HG03442 (cell line): Measurements from ENCODE around the gene JOSD1.

ENCODE experiments used
- ATAC-seq: cut with Tn5 transposase; IDR thresholded peaks from one replicate; pipeline ENCODE4 v1.9.1; 2021; ENCODE audit warnings: mild to moderate bottlenecking, moderate library complexity; ENCODE audit not compliant: unreplicated experiment

JOSD1 gene

DNA sequence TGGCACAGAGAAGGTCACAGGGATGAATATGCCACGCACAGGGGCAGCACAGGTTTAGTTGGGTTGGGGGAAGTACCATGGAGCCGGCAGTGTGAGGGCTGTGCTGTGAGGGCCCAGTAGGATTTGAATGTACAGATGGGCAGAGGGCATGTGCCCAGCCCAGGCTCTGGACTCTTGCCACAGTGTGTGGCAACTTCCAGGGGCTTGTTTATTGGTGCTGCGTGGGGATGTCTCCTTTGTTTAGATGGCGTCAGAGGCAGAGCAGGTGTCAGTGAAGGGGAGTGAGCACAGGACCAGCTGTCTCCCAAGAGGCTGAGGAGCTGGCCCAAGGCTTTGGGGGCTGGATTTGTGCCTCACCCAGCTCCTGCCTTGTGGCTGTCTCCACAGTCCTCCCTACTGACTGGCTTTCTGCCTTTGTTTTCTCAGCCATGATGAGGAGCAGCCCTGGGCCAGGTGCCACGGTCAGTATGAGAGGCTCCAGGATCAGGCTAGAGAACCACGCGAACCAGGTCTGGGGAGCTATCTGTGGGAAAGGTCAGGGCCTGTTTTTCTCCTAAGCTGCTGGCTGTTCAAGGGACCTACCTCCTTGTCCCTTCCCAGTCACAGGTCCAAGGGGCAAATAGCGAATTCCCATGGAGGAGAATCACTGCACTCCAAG, 33.1 kb upstream of the JOSD1 start:
- no peak for ATAC-seq

DNA sequence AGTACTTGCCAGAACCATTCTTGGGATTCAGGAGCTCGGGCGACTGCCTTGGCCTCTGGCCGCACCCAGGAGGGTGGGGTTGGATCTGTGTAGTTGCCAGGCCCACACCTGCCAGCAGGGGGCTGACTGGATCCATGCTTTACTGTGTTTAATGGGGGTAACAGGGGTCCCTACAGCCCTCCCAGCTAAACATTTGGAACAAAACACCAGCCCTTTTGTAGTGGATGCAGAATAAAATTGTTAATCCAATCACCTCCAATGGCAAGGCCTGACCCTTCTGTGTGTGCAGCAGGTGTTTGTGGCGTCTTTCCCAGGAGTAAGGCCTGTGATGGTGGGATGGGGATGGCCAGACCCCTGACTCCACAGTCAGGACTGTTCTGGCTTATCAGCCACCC, 32.6 kb upstream of the JOSD1 start:
- no peak for ATAC-seq

DNA sequence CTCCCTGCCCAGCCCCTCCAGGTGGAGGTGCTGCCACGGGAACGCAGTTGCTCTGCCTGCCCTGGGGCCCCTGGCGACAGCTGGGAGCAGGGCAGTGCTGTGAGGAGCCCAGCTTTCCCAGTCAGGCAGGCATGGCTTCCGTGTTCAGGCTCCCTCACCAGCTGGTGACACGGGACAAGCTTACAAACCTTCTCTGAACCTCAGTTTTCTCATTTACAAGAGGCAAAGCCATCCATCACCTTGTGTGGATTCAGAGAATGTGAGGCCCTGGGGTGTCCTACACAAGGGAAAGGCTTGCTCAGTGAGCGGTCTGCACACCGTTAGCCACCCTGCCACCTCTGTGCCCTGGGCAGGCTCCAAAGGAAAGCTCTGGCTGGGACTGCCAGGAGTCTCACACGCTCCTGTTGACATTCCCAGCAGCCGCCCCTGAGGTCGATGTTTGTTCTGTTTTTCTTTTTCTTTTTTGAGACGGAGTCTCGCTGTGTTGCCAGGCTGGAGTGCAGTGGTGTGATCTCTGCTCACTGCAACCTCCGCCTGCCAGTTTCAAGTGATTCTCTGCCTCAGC, 31.6 kb upstream of the JOSD1 start:
- no peak for ATAC-seq

DNA sequence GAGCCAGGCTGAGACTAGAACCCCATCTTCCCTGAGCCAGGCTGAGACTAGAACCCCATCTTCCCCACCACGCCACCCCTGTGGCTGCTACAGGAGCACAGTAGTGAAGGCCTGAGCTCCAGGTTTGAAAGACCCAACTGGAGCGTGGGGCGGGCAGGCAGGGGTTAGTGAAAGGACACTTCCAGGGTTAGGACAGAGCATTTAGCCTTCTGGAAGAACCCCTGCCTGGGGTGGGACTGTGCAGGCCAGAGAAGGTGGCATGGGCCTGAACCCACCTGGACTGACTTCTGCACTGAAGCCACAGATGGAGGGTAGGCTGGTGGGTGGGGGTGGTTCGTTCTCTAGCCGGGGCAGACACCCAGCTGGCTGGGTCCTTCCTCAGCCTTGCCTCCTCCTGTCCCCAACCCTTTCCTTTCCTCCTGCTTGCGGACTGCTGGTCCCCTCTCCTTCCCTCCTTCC, 31.0 kb upstream of the JOSD1 start:
- ATAC-seq, result no peak

DNA sequence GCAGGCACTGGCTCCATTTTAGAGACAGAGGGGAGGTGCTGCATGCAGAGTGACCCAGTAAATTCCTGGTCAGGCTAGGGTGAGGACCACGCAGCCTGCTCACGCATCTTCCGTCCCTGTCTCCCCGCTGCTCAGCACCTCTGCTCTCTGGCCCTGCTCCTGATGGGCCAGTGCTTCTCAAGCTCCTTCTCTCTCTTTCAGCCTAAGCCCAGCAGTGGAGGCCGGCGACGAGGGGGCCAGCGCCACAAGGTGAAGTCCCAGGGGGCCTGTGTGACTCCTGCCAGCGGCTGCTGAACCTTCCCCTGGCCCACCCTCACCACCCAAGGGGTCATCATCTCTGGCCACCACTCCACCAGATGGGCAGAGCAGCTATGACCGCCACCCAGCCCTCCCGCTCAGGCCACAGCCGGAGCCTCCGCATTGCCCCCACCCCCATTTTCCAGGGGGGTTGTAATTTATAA, 29.7 kb upstream of the JOSD1 start:
- no peak for ATAC-seq

DNA sequence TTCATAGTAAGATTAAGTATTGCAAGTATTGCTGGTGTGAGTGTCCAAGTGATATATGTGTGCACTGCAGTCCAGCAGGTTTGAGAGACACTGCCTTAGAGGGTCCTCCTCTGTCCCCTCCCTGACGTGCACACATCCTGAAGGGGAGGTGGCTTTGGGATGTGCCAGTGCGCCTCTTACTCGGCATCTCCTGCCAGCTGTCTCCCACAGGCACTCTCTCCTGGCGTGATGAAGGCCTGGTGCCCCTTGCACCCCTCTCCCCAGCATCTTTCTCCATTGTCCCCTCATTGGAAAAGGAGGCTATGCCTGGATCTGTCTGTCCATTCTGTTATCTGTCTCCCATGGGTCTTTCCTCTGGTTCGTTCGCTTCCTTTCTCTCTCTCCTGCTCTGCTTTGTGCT, 29.2 kb upstream of the JOSD1 start:
- no peak for ATAC-seq

DNA sequence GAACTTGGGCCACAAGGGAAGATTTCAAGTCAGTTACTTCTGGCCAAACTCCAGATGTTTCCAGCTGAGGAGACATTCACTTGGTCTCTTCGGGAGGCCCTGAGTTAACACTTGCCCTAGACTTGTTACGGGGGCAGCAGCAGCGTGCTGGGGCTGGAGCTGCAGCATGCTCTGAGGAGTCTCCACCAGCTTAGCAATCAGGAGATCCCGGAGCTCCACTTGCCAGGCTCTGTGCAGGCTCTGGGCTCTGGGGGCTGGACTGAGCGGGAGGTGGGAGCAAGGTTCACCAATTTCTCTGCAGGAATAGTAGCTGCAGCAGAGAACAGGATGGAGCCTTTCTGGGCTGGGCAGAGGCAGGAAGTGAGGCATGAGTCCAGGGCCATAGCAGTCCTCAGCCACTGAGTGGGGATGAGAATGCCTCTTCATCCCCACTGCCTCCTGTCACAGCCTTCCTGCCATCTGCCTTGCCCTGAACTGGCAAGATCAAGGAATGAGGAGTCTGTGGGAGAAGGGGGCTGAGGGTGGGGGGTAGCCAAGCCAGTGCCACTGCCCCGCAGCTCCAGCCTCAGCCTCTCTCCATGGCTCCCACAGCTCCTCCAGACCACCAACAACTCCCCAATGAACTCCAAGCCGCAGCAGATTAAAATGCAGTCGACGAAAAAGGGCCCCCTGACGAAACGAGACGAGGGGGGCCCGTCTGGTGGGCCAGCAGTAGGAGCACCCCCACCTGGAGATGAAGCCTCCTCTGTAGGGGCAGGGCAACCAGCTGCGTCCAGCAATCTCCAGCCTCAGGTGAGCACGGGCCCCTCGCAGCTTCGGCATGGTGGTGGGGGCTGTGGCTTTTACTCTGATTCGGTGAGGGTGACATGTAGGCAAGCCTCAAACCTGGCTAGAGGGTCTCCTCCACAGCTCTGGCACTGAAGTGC, 28.4 kb upstream of the JOSD1 start:
- no peak for ATAC-seq

DNA sequence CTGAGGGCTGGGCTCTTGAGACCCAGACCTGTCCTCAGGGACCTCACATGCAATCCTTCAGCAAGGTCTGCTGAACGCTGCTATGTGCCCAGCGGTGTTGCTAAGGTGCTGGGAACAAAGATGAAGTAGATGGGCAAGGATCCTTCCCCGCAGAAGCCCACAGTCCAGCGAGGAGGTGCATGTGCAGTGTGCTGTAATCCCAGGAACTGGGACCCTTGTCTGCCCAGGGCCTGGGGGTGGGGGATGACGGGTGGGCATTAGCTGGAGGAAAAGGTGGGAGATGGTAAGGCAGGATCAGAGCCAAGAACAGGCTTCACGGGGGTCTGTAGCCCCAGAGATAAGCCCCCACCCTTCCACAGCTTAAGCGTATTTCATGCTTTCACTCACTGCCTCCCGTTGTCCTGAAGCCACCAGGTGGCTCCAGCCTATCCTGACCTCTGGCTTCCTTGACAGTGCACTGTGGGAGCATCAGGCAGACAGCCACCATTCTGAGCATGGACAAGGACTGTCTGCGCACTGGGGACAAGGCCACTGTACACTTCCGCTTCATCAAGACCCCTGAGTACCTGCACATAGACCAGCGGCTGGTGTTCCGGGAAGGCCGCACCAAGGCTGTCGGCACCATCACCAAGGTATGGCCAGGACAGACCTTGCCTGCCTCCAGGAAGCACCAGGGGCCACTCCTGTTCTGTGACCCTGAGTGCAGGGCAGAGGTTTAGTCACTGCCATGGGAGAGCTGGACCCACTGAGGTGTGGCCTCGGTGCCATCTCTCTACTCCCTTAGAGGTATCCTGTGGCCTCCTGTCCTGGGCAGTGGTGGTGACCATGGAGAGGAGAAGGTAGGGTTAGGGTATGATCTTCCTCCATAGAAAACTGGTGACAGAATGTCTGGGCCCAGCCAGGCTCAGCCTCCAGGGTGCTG, 27.0 kb upstream of the JOSD1 start:
- no peak for ATAC-seq

DNA sequence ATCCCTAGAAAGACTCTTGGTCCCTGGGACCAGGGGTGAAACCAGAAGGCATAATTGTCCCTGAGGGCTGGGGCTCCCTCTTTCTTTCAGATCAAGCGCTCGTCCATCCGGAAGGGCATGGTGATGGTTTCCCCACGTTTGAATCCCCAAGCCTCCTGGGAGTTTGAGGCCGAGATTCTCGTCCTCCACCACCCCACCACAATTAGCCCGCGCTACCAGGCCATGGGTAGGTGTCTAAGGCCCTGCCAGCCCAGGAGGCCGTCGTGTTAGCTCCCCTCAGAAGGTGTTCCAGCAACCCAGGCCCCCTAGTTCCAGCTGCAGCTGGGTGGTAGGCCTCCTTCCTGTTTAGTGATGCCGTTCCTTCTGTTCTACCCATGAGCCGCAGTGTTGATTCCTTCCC, 26.4 kb upstream of the JOSD1 start:
- ATAC-seq, result no peak

DNA sequence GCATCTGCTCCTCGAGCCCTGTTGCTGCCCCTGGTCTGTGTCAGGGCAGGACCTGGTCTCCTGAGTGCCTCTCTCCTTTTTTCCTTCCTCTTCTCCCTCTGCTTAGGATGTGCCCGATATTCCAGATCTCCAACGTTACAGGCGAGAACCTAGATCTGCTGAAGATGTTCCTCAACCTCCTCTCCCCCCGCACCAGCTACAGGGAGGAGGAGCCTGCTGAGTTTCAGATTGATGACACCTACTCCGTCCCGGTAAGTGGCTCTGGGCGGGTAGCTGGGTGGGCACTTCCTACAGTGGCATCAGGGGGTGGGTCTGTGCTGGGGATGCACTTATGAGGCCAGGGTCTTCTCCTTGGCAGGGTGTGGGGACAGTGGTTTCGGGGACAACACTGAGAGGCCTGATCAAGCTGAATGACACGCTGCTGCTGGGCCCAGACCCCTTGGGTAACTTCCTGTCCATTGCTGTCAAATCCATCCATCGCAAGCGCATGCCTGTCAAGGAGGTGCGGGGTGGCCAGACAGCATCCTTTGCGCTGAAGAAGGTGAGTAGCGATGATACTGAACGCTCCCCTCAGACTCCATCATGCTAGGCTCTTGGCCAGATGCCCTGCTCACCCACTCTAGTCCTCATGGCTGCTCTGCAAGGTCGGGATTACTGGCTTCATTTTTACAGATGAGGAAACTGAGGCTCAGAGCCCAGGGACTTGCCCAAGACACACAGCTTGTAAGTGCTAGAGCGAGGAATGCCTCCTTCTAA, 25.3 kb upstream of the JOSD1 start:
- no peak for ATAC-seq

DNA sequence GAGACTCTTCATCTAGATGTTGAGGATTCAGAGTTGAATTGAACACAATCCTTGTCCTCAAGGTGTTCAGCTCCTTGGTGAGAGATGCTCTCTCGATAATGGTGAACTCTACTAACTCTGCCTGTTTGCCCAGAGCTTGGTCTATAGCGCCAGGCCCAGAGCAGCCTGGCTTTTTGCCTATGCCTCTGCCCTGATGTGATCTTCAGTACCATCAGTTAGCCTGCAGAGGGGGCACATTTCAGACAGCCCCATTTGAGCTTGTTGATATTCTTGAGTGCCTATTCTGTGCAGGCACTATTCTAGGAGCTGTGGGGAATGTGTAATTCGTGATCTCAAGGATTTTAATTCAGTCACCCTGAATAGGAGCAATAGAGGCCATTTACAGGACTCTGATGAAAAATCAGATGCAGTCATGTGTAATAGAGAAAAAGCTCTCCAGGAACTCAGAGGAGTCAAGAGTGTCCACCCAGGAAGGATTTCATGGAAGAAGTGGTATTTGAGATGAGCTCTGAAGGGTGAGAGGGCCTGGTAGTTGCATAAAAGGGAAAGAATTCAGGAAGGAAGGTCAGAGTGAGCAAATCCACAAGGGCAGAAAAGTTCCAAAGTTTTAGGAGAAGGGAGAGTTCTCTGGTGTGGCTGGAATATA, 24.3 kb upstream of the JOSD1 start:
- ATAC-seq, result no peak

DNA sequence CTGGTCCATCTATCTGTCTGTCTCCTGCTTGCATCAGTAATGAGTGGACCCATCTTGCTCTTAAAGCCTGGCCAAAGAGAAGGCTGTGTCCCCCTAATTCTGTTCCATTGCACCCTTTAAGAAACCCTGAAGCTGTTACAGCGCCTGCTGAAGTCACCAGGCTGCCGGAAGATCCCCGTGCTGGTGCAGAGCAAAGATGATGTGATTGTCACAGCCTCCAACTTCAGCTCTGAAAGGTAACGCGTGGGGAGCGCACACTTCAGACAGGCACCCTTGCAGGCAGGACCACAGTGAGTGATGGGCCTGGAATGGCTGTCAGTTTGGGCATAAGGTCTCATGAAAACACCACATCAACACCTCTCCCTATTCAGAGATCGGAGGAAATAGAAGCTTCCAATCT, 23.4 kb upstream of the JOSD1 start:
- ATAC-seq, result no peak

DNA sequence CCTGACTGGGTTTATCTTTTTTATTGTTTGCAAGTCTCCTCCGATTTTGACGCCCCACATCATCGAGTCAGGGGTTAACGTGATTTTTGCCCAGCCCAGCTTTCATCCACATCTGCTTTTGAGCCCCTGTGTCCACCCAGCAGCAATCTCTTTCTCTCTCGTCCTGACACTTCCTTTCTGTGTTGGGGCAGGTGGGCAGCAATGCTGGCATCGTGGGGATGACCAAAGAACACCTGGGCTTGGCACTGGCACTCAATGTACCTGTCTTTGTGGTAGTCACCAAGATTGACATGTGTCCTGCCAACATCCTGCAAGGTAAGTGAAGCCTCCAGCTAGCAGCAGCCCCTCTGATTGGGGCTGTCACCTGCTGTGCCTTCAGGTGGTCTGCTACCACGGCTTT, 20.8 kb upstream of the JOSD1 start:
- ATAC-seq, result no peak

DNA sequence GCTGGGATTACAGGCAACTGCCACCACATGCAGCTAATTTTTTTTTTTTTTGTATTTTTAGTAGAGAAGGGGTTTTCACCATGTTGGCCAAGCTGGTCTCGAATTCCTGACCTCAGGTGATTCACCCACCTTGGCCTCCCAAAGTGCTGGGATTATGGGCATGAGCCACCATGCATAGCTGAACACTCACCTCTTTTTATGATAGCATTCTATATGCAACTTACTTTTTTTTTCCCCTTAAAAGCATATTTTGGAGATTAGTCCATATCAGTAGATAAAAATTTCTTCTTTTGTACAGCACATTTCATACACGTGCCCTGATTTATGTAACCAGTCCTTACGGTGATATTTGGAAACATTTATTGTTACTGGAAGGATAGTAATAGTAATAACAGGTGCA, 19.6 kb upstream of the JOSD1 start:
- ATAC-seq, result no peak

DNA sequence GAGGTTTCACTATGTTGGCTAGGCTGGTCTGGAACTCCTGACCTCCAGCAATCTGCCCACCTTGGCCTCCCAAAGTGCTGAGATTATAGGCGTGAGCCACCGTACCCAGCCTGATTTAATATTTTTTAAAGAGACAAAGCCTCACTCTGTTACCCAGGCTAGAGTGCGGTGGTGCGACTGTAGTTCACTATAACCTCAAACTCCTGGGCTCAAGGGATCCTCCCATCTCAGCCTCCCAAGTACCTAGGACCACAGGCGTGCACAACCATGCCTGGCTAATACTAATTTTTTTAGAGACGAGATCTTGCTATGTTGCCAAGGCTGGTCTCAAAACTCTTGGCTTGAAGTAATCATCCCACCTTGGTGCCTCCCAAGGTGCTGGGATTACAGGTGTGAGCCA, 18.5 kb upstream of the JOSD1 start:
- ATAC-seq, result no peak

DNA sequence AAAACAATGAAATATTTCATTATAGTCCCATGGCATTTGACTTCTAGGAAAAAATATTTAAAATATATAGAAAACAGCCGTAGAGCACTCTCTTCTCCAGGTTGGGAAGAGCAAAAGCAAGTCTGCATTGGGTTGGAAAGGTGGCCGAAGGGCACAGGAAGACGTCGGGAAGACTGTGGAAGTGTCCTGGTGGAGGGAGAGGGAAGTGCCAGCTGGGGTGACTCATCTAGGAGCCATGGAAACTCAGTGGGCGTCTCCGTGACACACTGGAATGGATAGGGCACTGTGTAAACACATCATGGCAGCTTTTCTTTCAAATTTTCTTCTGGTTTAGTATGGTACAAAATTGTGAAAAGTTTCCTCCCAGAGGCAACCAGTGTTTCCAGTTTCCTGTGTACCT, 17.7 kb upstream of the JOSD1 start:
- ATAC-seq, result no peak

DNA sequence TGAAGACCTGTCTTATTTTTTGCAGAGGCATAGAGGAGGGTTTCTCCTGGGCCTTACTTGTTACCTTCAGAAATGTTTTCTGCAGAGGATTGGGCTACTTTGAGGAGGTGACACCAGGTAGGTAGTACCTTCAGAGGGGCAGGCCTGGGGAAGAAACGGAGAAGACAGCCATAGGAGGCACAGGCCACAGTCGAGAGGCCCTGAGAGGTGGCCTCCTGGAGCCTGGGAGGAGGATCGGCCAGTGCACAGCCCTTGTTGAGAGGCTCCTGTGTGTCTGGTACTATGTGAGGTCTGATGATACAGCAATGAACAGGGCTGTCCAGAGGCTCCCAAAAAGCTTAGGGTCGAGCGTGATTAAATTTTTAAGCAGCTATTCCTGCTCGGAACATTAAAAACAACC, 16.5 kb upstream of the JOSD1 start:
- ATAC-seq, result no peak

DNA sequence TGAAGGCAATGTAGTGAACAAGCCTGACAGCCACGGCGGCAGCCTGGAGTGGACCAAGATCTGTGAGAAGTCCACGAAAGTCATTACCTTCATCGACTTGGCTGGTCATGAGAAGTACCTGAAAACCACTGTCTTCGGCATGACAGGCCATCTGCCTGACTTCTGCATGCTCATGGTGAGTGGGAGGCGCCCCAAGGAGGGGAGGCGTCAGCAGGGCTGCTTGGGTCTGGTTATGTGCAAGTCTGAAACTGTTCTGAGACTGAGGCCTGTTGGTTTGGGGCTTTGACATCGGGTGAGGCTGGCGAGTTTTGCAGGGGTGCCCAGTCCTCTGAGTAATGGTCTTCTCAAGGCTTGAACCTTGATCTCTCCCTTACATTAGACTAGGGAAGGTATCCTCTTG, 16.1 kb upstream of the JOSD1 start:
- ATAC-seq, result no peak

DNA sequence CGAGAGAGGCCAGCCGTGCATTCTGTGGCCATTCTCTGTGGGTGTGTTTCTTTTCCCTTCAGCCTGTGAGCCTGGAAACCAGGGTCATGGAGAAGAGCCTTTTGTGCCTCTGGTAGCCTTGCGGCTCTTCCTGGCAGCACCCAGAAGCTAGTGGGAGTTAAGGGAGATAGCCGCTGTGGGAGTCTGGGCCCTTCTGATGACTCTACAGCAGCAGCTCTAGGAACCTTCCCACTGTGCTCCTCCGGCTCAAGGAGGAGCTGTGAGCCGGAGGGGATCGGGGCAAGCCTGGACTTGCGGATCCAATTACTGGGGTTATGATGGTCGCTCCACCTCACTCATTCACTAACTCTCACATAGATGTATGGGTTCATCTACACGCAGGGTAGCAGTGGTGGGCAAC, 15.5 kb upstream of the JOSD1 start:
- ATAC-seq, result no peak

DNA sequence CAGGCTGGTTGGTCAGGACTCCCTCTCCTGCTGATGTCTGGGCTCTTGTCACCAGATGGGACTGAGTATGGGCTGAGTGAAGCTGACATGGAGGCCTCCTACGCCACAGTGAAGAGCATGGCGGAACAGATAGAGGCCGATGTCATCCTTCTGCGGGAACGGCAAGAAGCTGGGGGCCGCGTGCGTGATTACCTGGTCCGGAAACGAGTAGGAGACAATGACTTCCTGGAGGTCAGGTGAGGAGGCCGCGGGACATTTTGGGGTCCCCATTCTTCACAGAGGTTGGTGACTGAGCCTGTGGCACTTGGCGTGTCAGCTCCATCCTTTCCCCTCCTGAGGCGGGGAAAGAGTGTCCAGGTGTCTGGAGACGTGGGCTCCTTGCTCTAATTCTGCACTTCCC, 15.1 kb upstream of the JOSD1 start:
- no peak for ATAC-seq
